Erythroblast (primary cell): ENCODE results near the gene CH25H.

Experiments used
- GATA1 ChIP-seq: IDR thresholded peaks from 2 replicates; pipeline ENCODE4 v1.6.1; 2011; ENCODE audit warnings: low read depth, mild to moderate bottlenecking, control low read depth, low read length, moderate library complexity
- POLR2A ChIP-seq: IDR thresholded peaks from 2 replicates; pipeline ENCODE4 v1.6.1; 2011; ENCODE audit warnings: mild to moderate bottlenecking, low read length

DNA sequence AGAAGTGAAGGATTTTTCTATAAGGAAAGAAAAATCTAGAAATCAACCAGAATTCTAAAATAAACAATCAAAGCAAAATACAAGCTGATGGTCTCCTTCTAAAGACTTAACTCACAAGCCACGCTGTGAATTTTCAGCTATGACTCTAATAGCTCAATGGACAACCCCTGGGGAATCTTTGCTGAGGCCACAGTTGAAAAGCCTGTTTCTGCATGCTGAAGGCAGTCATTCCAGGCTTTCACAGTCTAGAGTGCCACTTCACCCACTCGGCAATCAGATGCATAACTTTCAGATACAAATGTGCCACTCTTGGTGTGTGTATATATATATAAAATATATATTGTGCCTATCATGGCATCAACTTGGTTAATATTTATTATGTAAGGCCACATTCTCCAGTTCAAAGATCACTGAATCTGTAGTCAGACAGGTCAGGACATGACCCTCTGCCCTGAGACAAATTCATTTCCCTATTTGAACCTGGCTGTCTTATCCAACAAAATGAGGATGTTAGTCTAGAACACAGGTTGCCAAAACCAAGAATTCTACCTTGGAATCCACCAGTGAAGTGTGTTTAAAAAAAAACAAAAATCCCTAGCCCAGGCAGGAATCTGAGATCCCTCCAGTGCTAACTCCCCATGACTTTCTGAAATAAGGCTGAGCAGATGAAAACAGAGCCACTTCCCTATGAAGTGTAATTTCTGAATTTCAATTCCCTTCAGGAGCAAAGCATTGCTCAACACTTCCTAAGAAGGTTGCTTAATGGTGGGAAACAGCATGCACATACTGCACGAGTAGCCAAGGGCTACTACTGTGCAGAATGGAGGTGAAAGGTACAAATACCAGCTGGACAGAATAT lies 34.6 kb upstream of the CH25H start:
- TF ChIP-seq POLR2A = no peak
- TF ChIP-seq GATA1 = no peak
